Stimulated activated CD4-positive, alpha-beta T cell treated with anti-CD3 and anti-CD28 coated beads, Interleukin-1b, Interleukin-23, amount 100 ng/mL, for 1 hour (primary cell): ENCODE measurements around the gene EEF1A1.
A peak's percentile ranks its signal among the peaks of the same experiment; 100 is the strongest.
"Not testable (repeated sequence)": the region's sequence is repeated elsewhere in the genome, so short reads cannot be mapped to it uniquely, and the experiment has no call there.

Experiments
- DNase-seq, 2 donors: peaks; one replicate each; pipeline ENCODE4 v3.0.0-alpha.2; 2020; ENCODE audit warnings: low read depth in 2 of 2

EEF1A1 gene

GRCh38 chr6:73520688-73521350, at the start of gene EEF1A1:
TSS of gene EEF1A1 (minus strand) at chr6:73521032. CDS start at chr6:73520026, 1,006 bp downstream.
- peak; percentile 99 for DNase-seq

- no peak for DNase-seq
Measured at GRCh38 chr6:73569121-73569520, 48.3 kb upstream of the EEF1A1 start.

DNA sequence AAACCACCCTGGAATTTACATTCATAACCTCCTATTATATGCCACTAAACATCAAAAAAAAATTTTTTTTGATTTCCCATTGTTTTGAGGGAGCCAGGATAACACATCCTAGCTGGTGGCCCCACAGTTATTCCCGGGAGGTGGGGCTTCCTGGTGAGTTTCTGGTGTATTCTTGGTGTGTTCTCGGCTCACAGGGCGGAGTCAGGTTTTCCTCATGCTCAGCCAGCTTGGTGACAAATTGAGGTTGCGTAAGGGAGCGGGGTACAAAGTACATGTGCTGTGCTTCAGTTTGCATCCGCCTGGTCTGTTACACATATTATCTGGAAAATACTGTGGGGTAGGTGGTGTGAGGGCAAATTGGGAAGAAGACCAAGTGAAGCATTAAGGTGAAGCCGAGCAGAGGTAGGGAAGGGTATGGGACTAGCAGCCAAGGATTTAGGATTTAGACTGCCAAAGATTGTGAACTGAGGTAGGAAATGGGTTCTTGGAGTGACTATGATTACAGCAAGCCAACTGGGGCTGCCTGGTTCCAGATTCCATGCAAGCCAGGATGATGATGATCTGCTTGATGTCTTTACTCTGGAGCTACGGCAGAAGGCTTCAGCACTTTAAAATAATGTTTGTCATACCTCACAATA, 46.2 kb upstream of the EEF1A1 start:
- no peak for DNase-seq

GRCh38 chr6:73566486-73566871, 45.6 kb upstream of the EEF1A1 start:
- DNase-seq = not testable (repeated sequence)

DNA sequence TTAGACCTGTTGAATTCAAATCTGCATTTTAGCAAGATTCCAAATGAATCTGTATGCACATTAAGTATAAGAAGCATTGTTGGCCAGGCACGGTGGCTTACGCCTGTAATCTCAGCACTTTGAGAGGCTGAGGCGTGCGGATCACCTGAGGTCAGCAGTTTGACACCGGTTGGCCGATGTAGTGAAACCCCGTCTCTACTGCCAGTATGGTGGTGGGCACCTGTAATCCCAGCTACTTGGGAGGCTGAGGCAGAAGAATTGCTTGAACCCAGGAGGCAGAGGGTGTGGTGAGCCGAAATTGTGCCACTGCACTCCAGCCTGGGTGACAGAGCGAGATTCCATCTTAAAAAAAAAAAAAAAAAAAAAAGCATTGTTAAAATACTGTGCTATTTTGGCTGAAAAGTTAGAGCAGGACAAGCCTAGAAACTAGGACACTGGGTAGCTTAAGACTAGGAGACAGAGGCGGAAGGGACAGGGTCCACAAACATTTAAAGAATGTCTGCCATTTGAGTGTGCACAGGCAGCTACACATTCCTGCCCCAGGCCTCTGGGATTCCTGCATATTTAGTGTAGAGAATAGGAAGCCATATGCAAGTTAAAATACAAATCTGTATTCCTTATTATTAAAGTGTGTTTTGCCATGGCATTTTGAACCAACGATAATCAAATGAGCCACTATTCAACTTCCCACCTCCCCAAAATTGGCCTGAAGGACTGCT, 45.1 kb upstream of the EEF1A1 start:
- no peak for DNase-seq

DNA sequence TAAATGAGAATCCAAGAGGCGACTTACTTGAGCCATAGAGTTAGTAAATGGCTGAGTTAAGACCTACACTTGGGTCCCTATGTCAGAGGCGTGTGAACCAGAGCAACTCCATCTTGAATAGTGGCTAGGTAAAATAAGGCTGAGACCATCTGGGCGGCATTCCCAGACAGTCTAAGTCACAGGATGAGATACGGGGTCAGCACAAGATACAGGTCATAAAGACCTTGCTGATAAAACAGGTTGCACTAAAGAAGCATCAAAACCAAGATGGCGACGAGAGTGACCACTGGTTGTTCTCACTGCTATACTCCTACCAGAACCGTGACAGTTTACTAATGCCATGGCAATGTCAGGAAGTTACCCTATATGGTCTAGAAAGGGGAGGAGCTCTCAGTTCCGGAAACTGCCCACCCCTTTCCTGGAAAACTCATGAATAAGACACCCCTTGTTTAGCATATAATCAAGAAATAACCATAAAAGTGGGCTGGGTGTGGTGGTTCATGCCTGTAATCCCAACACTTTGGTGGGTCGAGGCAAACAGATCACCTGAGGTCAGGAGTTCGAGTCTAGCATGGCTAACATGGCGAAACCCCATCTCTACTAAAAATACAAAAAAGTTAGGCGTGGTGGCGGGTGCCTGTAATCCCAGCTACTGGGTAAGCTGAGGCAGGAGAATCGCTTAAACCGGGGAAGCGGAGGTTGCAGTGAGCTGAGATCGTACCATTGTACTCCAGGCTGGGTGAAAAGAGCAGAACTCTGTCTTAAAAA, 43.9 kb upstream of the EEF1A1 start:
- DNase-seq = no peak

- DNase-seq = no peak
Measured at GRCh38 chr6:73562558-73562957, 41.7 kb upstream of the EEF1A1 start.

DNA sequence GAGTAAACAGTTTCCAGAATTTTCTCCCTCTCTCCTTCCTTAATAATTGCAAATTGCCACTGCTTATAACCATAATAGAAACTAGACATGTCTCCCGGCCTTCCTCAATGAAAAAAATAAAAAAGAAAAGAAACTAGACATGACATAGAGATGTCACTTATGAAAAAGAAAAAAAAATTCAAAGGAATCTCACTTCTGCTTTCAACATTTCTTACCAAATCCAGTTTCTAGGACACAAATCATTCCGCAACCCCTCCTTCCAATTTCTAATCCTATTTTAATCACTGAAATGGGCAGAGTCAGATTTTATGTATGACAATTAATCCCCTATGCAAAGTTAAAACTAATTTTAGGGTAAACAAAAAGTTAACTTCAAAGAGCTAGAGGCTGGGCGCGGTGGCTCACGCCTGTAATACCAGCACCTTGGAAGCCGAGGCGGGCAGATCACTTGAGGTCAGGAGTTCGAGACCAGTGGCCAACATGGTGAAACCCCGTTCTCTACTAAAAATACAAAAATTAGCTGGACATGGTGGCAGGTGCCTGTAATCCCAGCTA, 40.1 kb upstream of the EEF1A1 start:
- no peak for DNase-seq

DNA sequence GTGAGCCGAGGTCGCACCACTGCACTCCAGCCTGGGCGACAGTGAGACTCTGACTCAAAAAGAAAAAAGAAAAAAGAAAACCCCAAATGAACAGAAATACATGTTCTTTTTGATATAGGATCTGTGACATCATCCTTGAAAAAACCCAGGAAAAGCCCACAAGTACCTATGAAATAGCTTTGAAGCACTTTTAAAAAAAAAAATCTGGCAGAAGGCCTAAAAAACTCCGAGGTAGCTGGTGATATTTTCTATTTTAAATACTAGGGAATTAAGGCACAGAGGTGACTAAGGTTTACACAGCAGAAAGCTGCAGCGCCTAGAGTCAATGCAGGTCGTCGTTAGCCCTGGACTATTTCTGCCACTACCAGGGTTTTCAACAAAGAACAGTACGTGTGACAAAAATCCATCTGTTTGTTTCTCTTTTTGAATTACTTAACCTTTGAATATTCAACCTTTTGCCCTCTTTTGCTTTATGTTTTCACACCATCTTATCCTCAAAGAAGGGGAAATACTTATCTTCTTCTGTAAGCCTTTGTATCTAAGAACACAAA, 39.4 kb upstream of the EEF1A1 start:
- DNase-seq = no peak

DNA sequence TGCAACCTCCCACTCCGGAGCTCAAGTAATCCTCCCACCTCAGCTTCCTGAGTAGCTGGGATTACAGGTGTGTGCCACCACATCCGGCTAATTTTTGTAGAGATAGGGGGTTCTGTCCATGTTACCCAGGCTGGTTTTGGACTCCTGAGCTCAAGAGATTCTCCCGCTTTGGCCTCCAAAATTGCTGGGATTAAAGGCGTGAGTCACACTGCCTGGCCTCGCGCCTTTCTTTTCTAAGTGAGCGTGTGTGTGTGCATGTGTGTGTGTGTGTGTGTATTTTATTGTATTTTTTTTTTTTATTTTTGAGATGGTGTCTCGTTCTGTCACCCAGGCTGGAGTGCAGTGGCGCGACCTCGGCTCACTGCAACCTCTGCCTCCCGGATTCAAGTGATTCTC, 38.6 kb upstream of the EEF1A1 start:
- not testable (repeated sequence) for DNase-seq

- no peak for DNase-seq
Measured at GRCh38 chr6:73558624-73559398, 38.0 kb upstream of the EEF1A1 start.

DNA sequence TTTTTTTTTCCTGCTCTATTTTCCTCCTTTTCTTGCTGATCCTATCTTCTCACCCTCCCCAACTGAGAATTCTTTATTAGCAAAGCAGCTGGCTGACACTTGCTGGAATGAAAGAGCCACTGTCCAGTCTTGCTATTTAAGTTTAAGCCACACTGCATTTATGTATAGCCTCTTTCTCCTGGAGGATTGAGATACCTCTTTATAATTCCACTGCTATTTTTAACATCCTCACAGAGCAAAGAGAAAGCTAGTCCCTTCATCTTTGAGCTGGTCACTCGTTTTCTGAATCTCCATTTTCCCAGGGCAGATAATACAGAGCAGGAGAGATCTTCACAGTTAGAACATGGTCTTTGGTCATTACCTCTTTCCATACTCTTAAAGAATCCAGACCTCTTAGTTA, 36.0 kb upstream of the EEF1A1 start:
- DNase-seq = no peak

DNA sequence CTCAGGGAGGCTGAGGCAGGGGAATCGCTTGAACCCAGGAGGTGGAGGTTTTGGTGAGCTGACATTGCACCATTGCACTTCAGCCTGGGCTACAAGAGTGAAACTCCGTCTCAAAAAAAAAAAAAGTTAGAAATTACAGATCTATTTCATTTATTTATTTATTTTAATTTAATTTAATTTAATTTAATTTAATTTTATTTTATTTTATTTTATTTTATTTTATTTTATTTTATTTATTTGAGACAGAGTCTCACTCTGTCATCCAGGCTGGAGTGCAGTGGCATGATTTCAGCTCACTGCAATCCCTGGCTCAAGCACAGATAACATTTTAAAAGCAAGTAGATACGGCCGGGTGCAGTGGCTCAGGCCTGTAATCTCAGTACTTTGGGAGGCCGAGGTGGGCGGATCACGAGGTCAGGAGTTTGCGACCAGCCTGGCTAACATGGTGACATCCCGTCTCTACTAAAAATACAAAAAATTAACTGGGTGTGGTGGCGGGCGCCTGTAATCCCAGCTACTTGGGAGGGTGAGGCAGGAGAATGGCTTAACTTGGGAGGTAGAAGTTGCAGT, 34.6 kb upstream of the EEF1A1 start:
- DNase-seq = not testable (repeated sequence)

DNA sequence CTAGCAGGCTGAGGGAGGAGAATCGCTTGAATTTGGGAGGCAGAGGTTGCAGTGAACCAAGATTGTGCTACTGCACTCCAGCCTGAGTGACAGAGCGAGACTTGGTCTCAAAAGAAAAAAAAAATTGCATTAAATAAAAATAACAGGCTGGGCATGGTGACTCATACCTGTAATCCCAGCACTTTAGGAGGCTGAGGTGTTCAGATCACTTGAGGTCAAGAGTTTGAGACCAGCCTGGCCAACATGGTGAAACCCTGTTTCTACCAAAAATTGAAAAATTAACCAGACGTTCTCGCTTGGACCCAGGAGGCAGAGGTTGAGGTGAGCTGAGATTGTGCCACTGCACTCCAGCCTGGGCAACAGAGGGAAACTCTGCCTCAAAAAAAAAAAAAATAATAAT, 30.3 kb upstream of the EEF1A1 start:
- not testable (repeated sequence) for DNase-seq

DNA sequence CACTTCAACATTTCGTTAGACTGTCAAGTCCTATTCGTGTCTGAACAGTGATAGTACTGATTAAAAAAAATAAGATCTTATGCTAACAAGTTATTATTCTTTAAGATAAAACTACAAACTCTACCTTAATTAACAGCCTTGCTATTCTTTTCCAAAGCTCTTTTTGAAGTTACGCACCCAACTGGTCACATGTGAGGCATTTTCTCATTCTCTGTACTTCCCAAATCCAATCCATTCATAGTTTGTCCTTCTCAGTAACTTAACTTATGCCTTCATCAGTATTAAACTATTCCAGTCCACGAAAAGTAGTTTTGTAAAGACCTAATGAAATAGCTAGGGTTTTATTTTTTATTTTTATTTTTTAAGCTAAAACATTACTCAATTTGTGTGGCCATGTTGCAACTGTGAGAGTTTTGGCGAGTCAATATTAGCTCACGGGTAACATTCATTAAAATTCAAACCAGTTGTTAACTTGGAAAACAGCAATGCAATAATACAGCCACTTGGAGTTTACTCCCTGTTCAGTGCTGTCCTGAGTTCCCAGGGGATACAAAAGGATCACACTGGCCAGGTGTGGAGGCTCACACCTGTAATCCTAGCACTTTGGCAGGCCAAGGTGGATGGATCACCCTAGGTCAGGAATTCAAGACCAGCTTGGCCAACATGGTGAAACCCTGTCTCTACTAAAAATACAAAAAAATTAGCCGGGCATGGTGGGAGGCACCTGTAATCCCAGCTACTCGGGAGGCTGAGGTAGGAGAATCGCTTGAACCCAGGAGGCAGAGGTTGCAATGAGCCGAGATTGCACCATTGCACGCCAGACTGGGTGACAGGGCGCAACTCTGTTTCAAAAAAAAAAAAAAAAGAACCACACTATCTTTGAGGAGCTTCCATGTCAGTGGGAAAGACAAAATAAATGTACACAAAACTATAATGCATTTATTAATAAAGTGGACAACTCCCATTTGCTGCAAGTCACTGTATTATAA, 27.9 kb upstream of the EEF1A1 start:
- DNase-seq = no peak

- DNase-seq = no peak
Measured at GRCh38 chr6:73547036-73547435, 26.2 kb upstream of the EEF1A1 start.

DNA sequence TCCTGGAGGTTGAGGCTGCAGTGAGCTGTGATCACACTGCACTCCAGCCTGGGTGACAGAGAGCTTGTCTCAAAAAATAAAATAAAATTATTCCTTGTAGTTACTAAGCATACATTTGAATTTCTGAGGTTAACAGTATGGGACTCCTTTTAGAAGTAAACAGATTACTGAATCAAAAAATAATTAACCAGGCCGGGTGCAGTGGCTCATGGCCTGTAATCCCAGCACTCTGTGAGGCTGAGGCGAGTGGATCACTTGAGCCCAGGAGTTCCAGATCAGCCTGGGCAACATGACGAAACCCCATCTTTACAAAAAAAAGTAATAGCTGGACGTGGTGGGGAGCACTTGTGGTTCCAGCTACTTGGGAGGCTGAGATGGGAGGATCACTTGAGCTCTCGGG, 22.1 kb upstream of the EEF1A1 start:
- DNase-seq = no peak

DNA sequence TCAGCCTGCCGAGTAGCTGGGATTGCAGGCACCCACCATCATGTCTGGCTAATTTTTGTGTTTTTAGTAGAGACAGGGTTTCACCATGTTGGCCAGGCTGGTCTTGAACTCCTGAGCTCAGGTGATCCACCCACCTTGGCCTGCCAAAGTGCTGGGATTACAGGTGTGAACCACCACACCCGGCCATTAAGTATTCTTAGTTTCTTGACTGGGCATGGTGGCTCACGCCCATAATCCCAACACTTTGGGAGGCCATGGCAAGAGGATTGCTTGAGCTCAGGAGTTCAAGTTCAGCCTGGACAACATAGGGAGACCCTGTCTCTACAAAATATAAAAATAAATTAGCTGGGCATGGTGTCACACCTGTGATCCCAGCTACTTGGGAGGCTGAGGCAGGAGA, 21.6 kb upstream of the EEF1A1 start:
- DNase-seq = not testable (repeated sequence)

DNA sequence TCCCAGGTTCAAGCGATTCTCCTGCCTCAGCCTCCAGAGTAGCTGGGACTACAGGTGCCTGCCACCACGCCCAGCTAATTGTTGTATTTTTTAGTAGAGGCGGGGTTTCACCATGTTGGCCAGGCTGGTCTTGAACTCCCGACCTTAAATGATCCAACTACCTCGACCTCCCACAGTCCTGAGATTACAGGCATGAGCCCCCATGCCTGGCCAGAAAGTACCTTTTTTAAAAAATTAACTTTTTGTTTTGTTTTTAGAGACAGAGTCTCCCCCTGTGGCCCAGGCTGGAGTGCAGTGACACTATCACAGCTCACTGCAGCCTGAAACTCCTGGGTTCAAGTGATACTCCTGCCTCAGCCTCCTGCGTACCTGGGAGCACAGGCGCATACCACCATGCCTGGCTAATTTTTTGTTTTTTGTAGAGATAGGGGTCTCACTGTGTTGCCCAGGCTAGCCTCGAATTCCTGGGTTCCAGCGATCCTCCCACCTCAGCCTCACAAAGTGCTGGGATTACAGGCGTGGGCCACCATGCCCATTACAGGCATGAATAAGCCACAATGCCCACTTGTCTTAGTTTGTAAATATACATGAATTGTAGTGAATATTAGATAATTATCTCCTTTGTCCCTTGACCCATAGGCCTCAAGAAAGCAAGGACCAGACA, 17.4 kb upstream of the EEF1A1 start:
- DNase-seq = no peak
